ENCODE measurements around the gene GTF3C2.

Gene GTF3C2

DNA sequence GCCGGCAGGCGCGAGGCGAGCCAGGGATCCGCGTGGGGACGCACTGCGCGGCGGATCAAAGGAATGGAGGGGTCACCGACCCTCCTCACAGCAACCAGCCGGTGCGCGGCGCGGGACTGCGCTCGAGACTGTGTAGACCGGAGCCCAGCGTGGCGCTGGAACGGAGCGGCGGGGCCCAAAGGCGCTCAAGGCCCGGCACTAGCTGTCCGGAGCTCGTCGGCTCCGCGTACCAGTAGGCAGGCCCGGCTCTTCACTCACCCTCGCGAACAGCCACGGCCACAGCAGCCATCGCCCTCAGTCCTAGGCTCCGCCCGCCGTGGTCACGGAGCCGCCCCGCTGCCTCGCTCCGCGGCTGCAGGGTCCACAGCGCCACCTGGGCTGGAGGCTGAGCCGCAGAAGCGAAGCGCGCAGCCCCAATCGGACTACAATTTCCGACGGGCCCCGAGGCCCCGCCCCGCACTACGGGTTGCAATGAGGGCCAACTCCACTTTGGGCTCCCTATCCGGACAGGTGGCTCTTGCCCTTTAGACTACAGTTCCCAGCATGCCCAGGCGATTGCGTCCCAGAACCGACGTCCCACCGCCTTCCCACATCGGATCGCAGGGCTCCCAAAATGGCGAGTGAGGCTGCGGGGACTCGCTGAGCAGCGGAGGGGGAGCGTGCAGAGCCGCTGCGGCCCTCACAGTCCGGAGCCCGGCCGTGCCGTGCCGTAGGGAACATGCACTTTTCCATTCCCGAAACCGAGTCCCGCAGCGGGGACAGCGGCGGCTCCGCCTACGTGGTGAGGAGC, 13.7 kb upstream of the GTF3C2 start, which contains the start of the genes EIF2B4 and SNX17:
Gene EIF2B4, minus strand, starts transcription at position 313 of the 790 bp plus-strand sequence. Its CDS starts 24 bp downstream, at position 289.
Gene SNX17, plus strand, starts transcription at position 591 of the 790 bp plus-strand sequence. Its CDS starts 128 bp downstream, at position 719.
- H3K4me3 ChIP-seq (ENCODE audit: insufficient read length, low read depth): peak within 1 kb of the TSS; percentile 99
- peak within 1 kb of the TSS; percentile 96 for H3K9ac ChIP-seq (ENCODE audit: insufficient read length, low read depth)
- H3K9me3 ChIP-seq (ENCODE audit: insufficient read depth, low read length): no peaks in the 10 kb centered on the region
- peaks cover 5% of the 10 kb centered on the region for H3K4me1 ChIP-seq (ENCODE audit: insufficient read depth, insufficient read length)
- TF ChIP-seq SUZ12 (IDR thresholded peaks at IDR 0.05; ENCODE audit: extremely low read depth, insufficient read depth, insufficient read length) (no peak), YY1 (IDR thresholded peaks at IDR 0.05; ENCODE audit: insufficient read depth, insufficient read length) (peak; percentile 75), ZNF274 (IDR thresholded peaks at IDR 0.05; ENCODE audit: low read depth, low read length) (no peak)
- peak; percentile 98 for DNase-seq (ENCODE audit: low read depth, low spot score)
- no peaks in the 10 kb centered on the region for H3K27me3 ChIP-seq (ENCODE audit: insufficient read depth, insufficient read length)
- H3K36me3 ChIP-seq (ENCODE audit: insufficient read depth, insufficient read length, low read length): peaks cover 68% of the 10 kb centered on the region

DNA sequence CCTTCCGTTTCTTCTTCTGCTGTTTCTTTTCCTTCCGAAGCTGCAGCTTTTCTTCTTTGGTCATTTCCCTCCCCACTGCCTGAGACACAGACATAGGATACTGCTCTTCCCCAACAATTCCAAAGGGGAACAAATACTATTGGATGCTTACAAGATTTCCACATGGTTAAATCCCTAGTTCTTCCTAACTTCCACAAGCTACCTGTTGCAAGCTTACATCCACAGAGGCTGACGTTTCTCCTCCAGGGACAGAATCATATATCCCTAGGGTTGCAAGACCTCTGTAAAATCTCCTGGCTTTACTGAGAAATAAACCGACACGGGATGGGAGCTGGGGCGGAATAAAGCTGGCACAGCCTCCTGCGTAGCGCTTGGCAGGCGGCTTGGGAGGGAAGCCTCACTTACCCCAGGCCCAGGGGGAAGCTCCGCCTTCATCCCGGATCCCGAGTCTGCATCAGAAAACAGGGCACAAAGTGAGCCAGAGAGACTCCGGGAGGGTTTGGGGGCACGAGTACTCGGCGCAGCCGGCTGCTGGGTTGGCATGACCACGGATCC, 13.0 kb upstream of the GTF3C2 start:
- Histone ChIP-seq H3K36me3 (ENCODE audit: insufficient read depth, insufficient read length, low read length) (peaks cover 63% of the 10 kb centered on the region), H3K9me3 (ENCODE audit: insufficient read depth, low read length) (no peaks in the 10 kb centered on the region), H3K4me1 (ENCODE audit: insufficient read depth, insufficient read length) (peaks cover 5% of the 10 kb centered on the region), H3K27me3 (ENCODE audit: insufficient read depth, insufficient read length) (no peaks in the 10 kb centered on the region), H3K4me3 (ENCODE audit: insufficient read length, low read depth) (peak overlapping the region; percentile 99), H3K9ac (ENCODE audit: insufficient read length, low read depth) (peak overlapping the region; percentile 96)
- no peak for DNase-seq (ENCODE audit: low read depth, low spot score)
- no peak for TF ChIP-seq SUZ12 (IDR thresholded peaks at IDR 0.05; ENCODE audit: extremely low read depth, insufficient read depth, insufficient read length)
- no peak for TF ChIP-seq ZNF274 (IDR thresholded peaks at IDR 0.05; ENCODE audit: low read depth, low read length)
- TF ChIP-seq YY1 (IDR thresholded peaks at IDR 0.05; ENCODE audit: insufficient read depth, insufficient read length): no peak

DNA sequence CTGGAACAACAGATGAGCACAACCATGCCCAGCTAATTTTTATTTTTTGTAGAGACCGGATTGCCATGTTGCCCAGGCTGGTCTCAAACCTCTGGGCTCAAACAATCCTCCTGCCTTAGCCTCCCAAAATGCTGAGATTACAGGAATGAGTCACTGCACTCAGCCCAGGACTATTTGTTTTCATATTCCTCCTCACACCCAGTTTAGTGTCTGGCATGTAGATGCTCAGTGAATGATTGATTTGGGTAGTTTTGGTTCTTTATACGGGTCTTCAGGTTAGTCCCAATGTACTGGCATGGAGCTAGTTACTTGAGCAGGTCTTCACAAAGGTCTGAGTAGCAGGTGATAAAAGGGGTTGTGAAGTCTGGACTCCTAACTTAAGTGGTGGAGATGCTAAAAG, 7.4 kb upstream of the GTF3C2 start:
- no peak for DNase-seq (ENCODE audit: low read depth, low spot score)
- H3K9ac ChIP-seq (ENCODE audit: insufficient read length, low read depth): no peak overlapping the region
- peaks cover 51% of the 10 kb centered on the region for H3K36me3 ChIP-seq (ENCODE audit: insufficient read depth, insufficient read length, low read length)
- no peaks in the 10 kb centered on the region for H3K9me3 ChIP-seq (ENCODE audit: insufficient read depth, low read length)
- no peak overlapping the region for H3K4me3 ChIP-seq (ENCODE audit: insufficient read length, low read depth)
- H3K27me3 ChIP-seq (ENCODE audit: insufficient read depth, insufficient read length): no peaks in the 10 kb centered on the region
- TF ChIP-seq ZNF274 (IDR thresholded peaks at IDR 0.05; ENCODE audit: low read depth, low read length) (no peak), YY1 (IDR thresholded peaks at IDR 0.05; ENCODE audit: insufficient read depth, insufficient read length) (no peak), SUZ12 (IDR thresholded peaks at IDR 0.05; ENCODE audit: extremely low read depth, insufficient read depth, insufficient read length) (no peak)
- no peaks in the 10 kb centered on the region for H3K4me1 ChIP-seq (ENCODE audit: insufficient read depth, insufficient read length)

DNA sequence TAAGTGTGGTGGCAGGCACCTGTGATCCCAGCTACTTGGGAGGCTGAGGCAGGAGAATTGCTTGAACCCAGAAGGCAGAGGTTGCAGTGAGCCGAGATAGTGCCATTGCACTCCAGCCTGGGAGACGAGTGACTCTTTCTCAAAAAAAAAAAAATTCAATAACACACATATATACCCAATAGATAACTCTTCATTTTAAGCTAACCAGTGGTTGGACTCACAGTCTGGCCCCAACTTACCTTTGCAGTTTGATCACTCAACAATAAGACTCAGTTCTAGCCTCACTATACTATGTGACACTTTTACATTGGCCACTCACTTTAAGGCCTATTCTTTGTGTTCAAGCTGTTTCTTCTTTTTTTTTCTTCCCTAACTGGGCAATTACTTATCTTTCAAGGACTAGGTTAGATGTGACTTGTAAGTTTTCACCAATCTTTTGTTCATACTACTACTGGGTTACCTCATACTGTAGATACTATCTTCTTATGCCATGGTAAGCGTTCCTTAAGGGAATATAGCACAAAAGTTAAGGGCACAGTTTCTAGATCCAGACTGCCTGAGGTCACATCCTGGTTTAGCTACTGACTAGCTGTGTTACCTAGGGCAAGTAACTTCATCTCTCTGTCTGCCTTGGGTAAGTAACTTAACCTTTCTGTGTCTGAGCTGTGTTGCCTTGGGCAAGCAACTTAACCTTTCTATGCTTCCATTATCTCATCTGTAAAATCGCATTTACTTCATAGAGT, 6.3 kb upstream of the GTF3C2 start:
- Histone ChIP-seq H3K9me3 (ENCODE audit: insufficient read depth, low read length) (0 out of 2 replicates have a peak, but pooled peaks cover 7% of the 10 kb centered on the region), H3K27me3 (ENCODE audit: insufficient read depth, insufficient read length) (no peaks in the 10 kb centered on the region), H3K36me3 (ENCODE audit: insufficient read depth, insufficient read length, low read length) (peaks cover 48% of the 10 kb centered on the region), H3K4me1 (ENCODE audit: insufficient read depth, insufficient read length) (no peaks in the 10 kb centered on the region), H3K9ac (ENCODE audit: insufficient read length, low read depth) (no peak overlapping the region), H3K4me3 (ENCODE audit: insufficient read length, low read depth) (no peak overlapping the region)
- TF ChIP-seq SUZ12 (IDR thresholded peaks at IDR 0.05; ENCODE audit: extremely low read depth, insufficient read depth, insufficient read length) (no peak), ZNF274 (IDR thresholded peaks at IDR 0.05; ENCODE audit: low read depth, low read length) (no peak), YY1 (IDR thresholded peaks at IDR 0.05; ENCODE audit: insufficient read depth, insufficient read length) (no peak)
- DNase-seq (ENCODE audit: low read depth, low spot score): no peak

DNA sequence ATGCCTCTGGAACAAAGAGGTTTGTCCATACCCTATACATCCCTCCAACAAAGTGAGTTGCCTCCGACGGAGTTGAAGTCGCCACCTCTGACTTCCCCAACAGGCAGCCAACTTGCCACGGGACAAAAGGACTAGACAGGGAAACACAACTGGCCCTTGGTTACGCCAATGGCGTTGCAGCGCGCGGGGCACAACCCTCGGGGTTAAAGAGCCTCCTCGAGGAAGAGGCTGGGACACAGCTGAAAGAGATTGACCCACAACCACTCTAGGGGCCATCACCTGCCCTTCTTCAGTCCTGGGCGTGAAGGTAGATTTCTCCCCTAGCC, 545 bp downstream of the GTF3C2 start:
- Histone ChIP-seq H3K27me3 (ENCODE audit: insufficient read depth, insufficient read length) (no peaks in the 10 kb centered on the region), H3K4me1 (ENCODE audit: insufficient read depth, insufficient read length) (no peaks in the 10 kb centered on the region), H3K4me3 (ENCODE audit: insufficient read length, low read depth) (peak overlapping the region; percentile 93), H3K9me3 (ENCODE audit: insufficient read depth, low read length) (0 out of 2 replicates have a peak, but pooled peaks cover 7% of the 10 kb centered on the region), H3K9ac (ENCODE audit: insufficient read length, low read depth) (peak overlapping the region; percentile 98), H3K36me3 (ENCODE audit: insufficient read depth, insufficient read length, low read length) (peaks cover 13% of the 10 kb centered on the region)
- TF ChIP-seq ZNF274 (IDR thresholded peaks at IDR 0.05; ENCODE audit: low read depth, low read length) (no peak), SUZ12 (IDR thresholded peaks at IDR 0.05; ENCODE audit: extremely low read depth, insufficient read depth, insufficient read length) (no peak), YY1 (IDR thresholded peaks at IDR 0.05; ENCODE audit: insufficient read depth, insufficient read length) (no peak)
- DNase-seq (ENCODE audit: low read depth, low spot score): peak; percentile 23

DNA sequence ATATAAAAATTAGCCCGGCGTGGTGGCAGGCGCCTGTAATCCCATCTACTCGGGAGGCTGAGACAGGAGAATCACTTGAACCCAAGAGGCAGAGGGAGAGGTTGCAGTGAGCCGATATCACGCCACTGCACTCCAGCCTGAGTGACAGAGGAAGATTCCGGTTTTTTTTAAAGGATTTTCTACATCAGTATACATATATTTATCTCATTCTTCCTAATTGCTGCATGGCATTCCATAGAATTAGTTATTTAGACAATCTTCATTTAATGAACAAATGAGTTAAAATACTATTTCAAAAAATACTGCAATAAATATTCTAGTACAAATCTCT, 2.0 kb downstream of the GTF3C2 start:
- 0 out of 2 replicates have a peak, but pooled peaks cover 7% of the 10 kb centered on the region for H3K9me3 ChIP-seq (ENCODE audit: insufficient read depth, low read length)
- H3K9ac ChIP-seq (ENCODE audit: insufficient read length, low read depth): no peak overlapping the region
- no peaks in the 10 kb centered on the region for H3K4me1 ChIP-seq (ENCODE audit: insufficient read depth, insufficient read length)
- H3K36me3 ChIP-seq (ENCODE audit: insufficient read depth, insufficient read length, low read length): peaks cover 18% of the 10 kb centered on the region
- no peak overlapping the region for H3K4me3 ChIP-seq (ENCODE audit: insufficient read length, low read depth)
- no peaks in the 10 kb centered on the region for H3K27me3 ChIP-seq (ENCODE audit: insufficient read depth, insufficient read length)
- TF ChIP-seq ZNF274 (IDR thresholded peaks at IDR 0.05; ENCODE audit: low read depth, low read length) (no peak), YY1 (IDR thresholded peaks at IDR 0.05; ENCODE audit: insufficient read depth, insufficient read length) (no peak), SUZ12 (IDR thresholded peaks at IDR 0.05; ENCODE audit: extremely low read depth, insufficient read depth, insufficient read length) (no peak)
- no peak for DNase-seq (ENCODE audit: low read depth, low spot score)

Measured in NT2/D1 (cell line).